ENCODE data around the gene ACTN1. TPM values are rescaled to one million over a fixed set of nuclear protein-coding genes. Genes with fewer than 3 reads are reported as not detected.

The ACTN1 gene
- polyA plus RNA-seq, 3 donors: 41.4 to 75.0 (median 69.4) TPM

DNA sequence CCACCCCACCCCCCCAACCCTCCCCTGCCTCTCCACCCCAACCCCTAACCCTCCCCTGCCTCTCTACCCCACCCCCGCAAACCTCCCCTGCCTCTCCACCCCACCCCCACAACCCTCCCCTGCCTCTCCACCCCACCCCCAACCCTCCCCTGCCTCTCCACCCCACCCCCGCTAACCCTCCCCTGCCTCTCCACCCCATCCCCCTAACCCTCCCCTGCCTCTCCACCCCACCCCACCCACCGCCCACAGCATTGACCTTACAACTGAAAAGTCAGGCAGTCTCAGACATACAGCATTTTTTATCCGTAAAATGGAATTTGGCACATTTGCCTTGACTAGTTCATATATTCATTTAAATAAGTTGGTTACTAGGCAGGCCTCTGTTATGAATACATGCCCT is 38.6 kb upstream of the ACTN1 start:
- Histone ChIP-seq H3K4me2 (replicated peaks; ENCODE audit: extremely low read depth, low read length, poor library complexity, severe bottlenecking) (no peak overlapping the region), H3K4me1 (ENCODE audit: control insufficient read depth in 1 of 2, insufficient read depth in 2 of 2, low read length in 2 of 2) (peaks cover 25 to 26% of the 10 kb centered on the region in 2 donors), H3K79me2 (ENCODE audit: insufficient read depth, low read length) (no peaks in the 10 kb centered on the region), H4K20me1 (ENCODE audit: insufficient read depth, low read length) (no peaks in the 10 kb centered on the region), H3K27me3 (ENCODE audit: control insufficient read depth in 2 of 2, insufficient read depth in 2 of 2, low read length in 2 of 2) (no peaks in the 10 kb centered on the region), H3K36me3 (replicated peaks in 1 of 2; ENCODE audit: control insufficient read depth in 1 of 2, insufficient read depth in 2 of 2, low read length in 2 of 2) (no peaks in the 10 kb centered on the region), H3K9ac (ENCODE audit: insufficient read depth, low read length, poor library complexity, severe bottlenecking) (no peak overlapping the region), H3K4me3 (replicated peaks in 1 of 3; ENCODE audit: low read depth in 2 of 3, low read length in 3 of 3) (no peak overlapping the region), H3K27ac (ENCODE audit: low read depth in 1 of 2, low read length in 2 of 2) (no peak overlapping the region), H2AFZ (ENCODE audit: insufficient read depth, low read depth, low read length, poor library complexity, severe bottlenecking) (no peak overlapping the region), H3K9me3 (replicated peaks in 1 of 2; ENCODE audit: control insufficient read depth in 1 of 2, insufficient read depth in 1 of 2, low read length in 2 of 2) (no peaks in the 10 kb centered on the region)
- H3K36me3 Mint-ChIP-seq: no peaks in the 10 kb centered on the region
- peaks cover 0 to 2% (median 0%) of the 10 kb centered on the region in 7 donors for H3K9me3 Mint-ChIP-seq
- H3K27me3 Mint-ChIP-seq (ENCODE audit: low read depth in 3 of 3): no peaks in the 10 kb centered on the region
- peaks cover 30% of the 10 kb centered on the region for H3K4me1 Mint-ChIP-seq
- WGBS (ENCODE audit: insufficient coverage): no CpG with 5 or more reads among the region's 4 CpGs
- intact Hi-C loops (cut with micrococcal nuclease): loop anchor here in 1 of 2 donors (10.0 kb wide), 1 partner anchor 67 kb away; no protein-coding TSS in a partner anchor
- no peak for DNase-seq
- TF ChIP-seq, protein P1, sequence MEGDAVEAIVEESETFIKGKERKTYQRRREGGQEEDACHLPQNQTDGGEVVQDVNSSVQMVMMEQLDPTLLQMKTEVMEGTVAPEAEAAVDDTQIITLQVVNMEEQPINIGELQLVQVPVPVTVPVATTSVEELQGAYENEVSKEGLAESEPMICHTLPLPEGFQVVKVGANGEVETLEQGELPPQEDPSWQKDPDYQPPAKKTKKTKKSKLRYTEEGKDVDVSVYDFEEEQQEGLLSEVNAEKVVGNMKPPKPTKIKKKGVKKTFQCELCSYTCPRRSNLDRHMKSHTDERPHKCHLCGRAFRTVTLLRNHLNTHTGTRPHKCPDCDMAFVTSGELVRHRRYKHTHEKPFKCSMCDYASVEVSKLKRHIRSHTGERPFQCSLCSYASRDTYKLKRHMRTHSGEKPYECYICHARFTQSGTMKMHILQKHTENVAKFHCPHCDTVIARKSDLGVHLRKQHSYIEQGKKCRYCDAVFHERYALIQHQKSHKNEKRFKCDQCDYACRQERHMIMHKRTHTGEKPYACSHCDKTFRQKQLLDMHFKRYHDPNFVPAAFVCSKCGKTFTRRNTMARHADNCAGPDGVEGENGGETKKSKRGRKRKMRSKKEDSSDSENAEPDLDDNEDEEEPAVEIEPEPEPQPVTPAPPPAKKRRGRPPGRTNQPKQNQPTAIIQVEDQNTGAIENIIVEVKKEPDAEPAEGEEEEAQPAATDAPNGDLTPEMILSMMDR (IDR thresholded peaks at IDR 0.05): no peak
- H3K27ac Mint-ChIP-seq: no peak overlapping the region
- no peak overlapping the region for H3K4me3 Mint-ChIP-seq

DNA sequence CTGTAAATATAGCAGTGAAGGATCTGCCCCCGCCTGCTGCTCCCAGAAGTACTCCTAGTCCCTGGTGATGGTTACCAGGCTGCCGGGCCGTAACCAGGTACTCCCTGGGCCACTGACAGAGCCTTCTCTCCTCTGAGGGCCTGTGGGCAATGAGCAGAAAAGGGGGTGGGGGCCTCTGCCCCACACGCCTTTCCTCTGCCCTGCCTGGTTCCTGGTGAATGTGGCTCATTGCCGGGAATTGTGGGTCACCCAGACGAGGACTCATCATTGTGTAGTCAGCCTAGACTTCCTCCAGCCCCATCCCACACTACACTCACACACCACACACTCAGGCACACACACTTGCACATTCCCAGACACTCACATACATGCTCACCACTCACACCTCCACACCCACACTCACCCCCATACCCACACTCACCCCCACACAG is 35.7 kb upstream of the ACTN1 start:
- TF ChIP-seq, protein P1 (IDR thresholded peaks at IDR 0.05): no peak
- Histone ChIP-seq H3K9ac (ENCODE audit: insufficient read depth, low read length, poor library complexity, severe bottlenecking) (no peak overlapping the region), H3K9me3 (replicated peaks in 1 of 2; ENCODE audit: control insufficient read depth in 1 of 2, insufficient read depth in 1 of 2, low read length in 2 of 2) (no peaks in the 10 kb centered on the region), H3K27ac (ENCODE audit: low read depth in 1 of 2, low read length in 2 of 2) (peak overlapping the region; percentile 61 to 82), H2AFZ (ENCODE audit: insufficient read depth, low read depth, low read length, poor library complexity, severe bottlenecking) (peak overlapping the region; percentile 85), H3K27me3 (ENCODE audit: control insufficient read depth in 2 of 2, insufficient read depth in 2 of 2, low read length in 2 of 2) (no peaks in the 10 kb centered on the region), H3K36me3 (replicated peaks in 1 of 2; ENCODE audit: control insufficient read depth in 1 of 2, insufficient read depth in 2 of 2, low read length in 2 of 2) (no peaks in the 10 kb centered on the region), H3K4me2 (replicated peaks; ENCODE audit: extremely low read depth, low read length, poor library complexity, severe bottlenecking) (no peak overlapping the region), H3K79me2 (ENCODE audit: insufficient read depth, low read length) (no peaks in the 10 kb centered on the region), H4K20me1 (ENCODE audit: insufficient read depth, low read length) (no peaks in the 10 kb centered on the region), H3K4me3 (replicated peaks in 1 of 3; ENCODE audit: low read depth in 2 of 3, low read length in 3 of 3) (no peak overlapping the region), H3K4me1 (ENCODE audit: control insufficient read depth in 1 of 2, insufficient read depth in 2 of 2, low read length in 2 of 2) (peaks cover 39 to 49% of the 10 kb centered on the region in 2 donors)
- WGBS (ENCODE audit: insufficient coverage): 60% methylated on average over 5 of the region's 6 CpGs
- no peaks in the 10 kb centered on the region for H3K27me3 Mint-ChIP-seq (ENCODE audit: low read depth in 3 of 3)
- intact Hi-C loops (cut with micrococcal nuclease): loop anchor here in 1 of 2 donors (10.0 kb wide), 1 partner anchor 70 kb away; no protein-coding TSS in a partner anchor
- H3K9me3 Mint-ChIP-seq: peaks cover 0 to 2% (median 0%) of the 10 kb centered on the region in 7 donors
- no peaks in the 10 kb centered on the region for H3K36me3 Mint-ChIP-seq
- peaks cover 46% of the 10 kb centered on the region for H3K4me1 Mint-ChIP-seq
- H3K27ac Mint-ChIP-seq: peak overlapping the region; percentile 87 to 95 (median 94)
- peak; percentile 18 to 35 (median 20) for DNase-seq
- H3K4me3 Mint-ChIP-seq: peak overlapping the region in 1 of 2 donors; percentile 30

Data from CD14-positive monocyte (primary cell).